ENCODE measurements around the gene SPTBN5. TPM values are rescaled to one million over a fixed set of nuclear protein-coding genes. Genes with fewer than 3 reads are reported as not detected.

The SPTBN5 gene
- total RNA-seq, 1 experiment from 2014 or later: 2.1 TPM

GRCh38 chr15:41885321-41885720 is 8.5 kb downstream of the SPTBN5 start:
- no peak for DNase-seq (ENCODE audit: low read depth, low spot score)
- H3K27ac ChIP-seq (ENCODE audit: low read length): no peak overlapping the region
- TF ChIP-seq TCF7L2 (IDR thresholded peaks at IDR 0.05; ENCODE audit: low read depth, low read length): no peak
- no peak for TF ChIP-seq REST (IDR thresholded peaks at IDR 0.05; ENCODE audit: insufficient read depth in 1 of 2, low read depth in 2 of 2, low read length in 1 of 2)
- no peak for TF ChIP-seq POLR2AphosphoS5 (IDR thresholded peaks at IDR 0.05; ENCODE audit: low read depth, low read length)
- TF ChIP-seq CTCF (IDR thresholded peaks at IDR 0.05): no peak
- no peak for TF ChIP-seq SIN3A (IDR thresholded peaks at IDR 0.05; ENCODE audit: borderline replicate concordance, insufficient read depth, low read depth, low read length)
- intact Hi-C loops (cut with micrococcal nuclease; ENCODE audit: unreplicated experiment): no loop called here
- CTCF ChIA-PET: no interaction called here
- H3K4me1 ChIP-seq (ENCODE audit: control insufficient read depth, insufficient read depth, low read length): no peaks in the 10 kb centered on the region
- ATAC-seq: no peak
- POLR2A ChIA-PET: no interaction called here
- no peaks in the 10 kb centered on the region for H3K9me3 ChIP-seq (ENCODE audit: control insufficient read depth, insufficient read depth, low read depth, low read length)
- BruUV-seq (replicated peaks): no TSS peak
- in situ Hi-C loops (cut with HindIII; ENCODE audit: low pct_unique_long_range_greater_than_20kb, low sequenced_read_pairs): no loop called here
- no peaks in the 10 kb centered on the region for H3K36me3 ChIP-seq (ENCODE audit: control insufficient read depth, insufficient read depth, low read length)
- H3K27me3 ChIP-seq (ENCODE audit: control insufficient read depth, insufficient read depth, low read length): no peaks in the 10 kb centered on the region
- no peak overlapping the region for H3K4me3 ChIP-seq (ENCODE audit: low read depth in 2 of 2, low read length in 2 of 2)

GRCh38 chr15:41884458-41884857 is 9.4 kb downstream of the SPTBN5 start:
- no TSS peak for BruUV-seq (replicated peaks)
- CTCF ChIA-PET: no interaction called here
- H3K27me3 ChIP-seq (ENCODE audit: control insufficient read depth, insufficient read depth, low read length): no peaks in the 10 kb centered on the region
- intact Hi-C loops (cut with micrococcal nuclease; ENCODE audit: unreplicated experiment): no loop called here
- DNase-seq (ENCODE audit: low read depth, low spot score): no peak
- H3K36me3 ChIP-seq (ENCODE audit: control insufficient read depth, insufficient read depth, low read length): no peaks in the 10 kb centered on the region
- in situ Hi-C loops (cut with HindIII; ENCODE audit: low pct_unique_long_range_greater_than_20kb, low sequenced_read_pairs): no loop called here
- no peak for ATAC-seq
- POLR2A ChIA-PET: no interaction called here
- H3K4me1 ChIP-seq (ENCODE audit: control insufficient read depth, insufficient read depth, low read length): no peaks in the 10 kb centered on the region
- no peak overlapping the region for H3K27ac ChIP-seq (ENCODE audit: low read length)
- H3K4me3 ChIP-seq (ENCODE audit: low read depth in 2 of 2, low read length in 2 of 2): no peak overlapping the region
- TF ChIP-seq TCF7L2 (IDR thresholded peaks at IDR 0.05; ENCODE audit: low read depth, low read length) (no peak), CTCF (IDR thresholded peaks at IDR 0.05) (no peak), SIN3A (IDR thresholded peaks at IDR 0.05; ENCODE audit: borderline replicate concordance, insufficient read depth, low read depth, low read length) (no peak), POLR2AphosphoS5 (IDR thresholded peaks at IDR 0.05; ENCODE audit: low read depth, low read length) (no peak), REST (IDR thresholded peaks at IDR 0.05; ENCODE audit: insufficient read depth in 1 of 2, low read depth in 2 of 2, low read length in 1 of 2) (no peak)
- H3K9me3 ChIP-seq (ENCODE audit: control insufficient read depth, insufficient read depth, low read depth, low read length): no peaks in the 10 kb centered on the region
